GM18526 (cell line): ENCODE data around the gene UBD.

Source experiments
- POLR2A ChIP-seq: IDR thresholded peaks from 3 replicates; pipeline ENCODE4 v1.6.1; 2011; ENCODE audit not compliant: insufficient read length; ENCODE audit errors: extremely low read depth

The UBD gene

DNA sequence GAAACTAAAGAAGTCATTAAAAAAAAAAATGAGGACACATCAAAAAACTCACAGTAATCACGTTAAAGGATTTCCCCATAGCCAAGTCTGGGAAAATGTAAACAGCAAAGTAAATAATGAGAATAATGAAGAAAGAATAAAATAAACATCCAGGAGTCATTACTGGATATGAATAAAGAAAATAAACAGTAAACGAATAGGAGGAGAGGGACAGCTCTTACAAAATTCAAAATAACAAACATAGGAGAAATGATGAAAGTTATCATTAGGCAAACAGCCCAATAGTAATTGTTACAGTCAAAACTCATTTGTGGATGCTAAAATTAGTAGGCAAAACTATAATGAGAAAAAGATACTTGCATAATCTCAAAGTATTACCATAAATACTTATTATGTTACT lies 8.0 kb upstream of the UBD start:
- TF ChIP-seq POLR2A: no peak

DNA sequence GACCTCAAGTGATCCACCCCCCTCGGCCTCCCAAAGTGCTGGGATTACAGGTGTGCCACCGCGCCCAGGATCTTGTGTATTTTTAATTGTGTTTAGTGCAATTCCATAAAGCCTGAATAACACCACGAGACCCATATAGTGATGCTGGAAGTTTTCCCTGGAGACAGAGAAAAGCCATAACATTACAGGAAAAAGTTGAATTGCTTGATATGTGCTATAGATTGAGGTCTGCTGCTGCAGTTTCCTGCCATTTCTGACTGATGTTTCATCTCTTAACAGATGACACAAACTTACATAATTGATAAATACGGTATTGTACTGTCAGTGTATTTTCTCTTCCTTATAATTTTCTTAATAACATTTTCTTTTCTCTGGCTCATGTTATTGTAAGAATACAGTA lies 7.3 kb upstream of the UBD start:
- no peak for TF ChIP-seq POLR2A

DNA sequence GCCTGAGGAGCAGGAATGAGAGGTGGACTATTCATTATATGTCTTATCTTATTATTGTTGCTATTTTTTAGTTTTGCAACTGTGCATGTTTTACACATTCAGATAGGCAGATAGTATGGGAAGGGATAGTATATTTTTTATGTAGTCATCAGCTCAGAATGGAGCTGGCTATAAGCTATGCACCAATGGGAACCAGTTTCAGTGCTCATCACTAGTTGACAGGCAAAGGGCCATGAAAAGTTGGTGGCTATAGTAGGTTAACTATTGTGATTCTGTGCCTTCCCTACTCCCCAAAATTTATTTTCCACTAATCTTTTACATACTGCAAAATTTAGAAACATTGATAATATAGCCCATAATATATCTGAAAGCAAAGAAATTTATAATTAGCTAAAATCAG lies 5.3 kb upstream of the UBD start:
- no peak for TF ChIP-seq POLR2A

DNA sequence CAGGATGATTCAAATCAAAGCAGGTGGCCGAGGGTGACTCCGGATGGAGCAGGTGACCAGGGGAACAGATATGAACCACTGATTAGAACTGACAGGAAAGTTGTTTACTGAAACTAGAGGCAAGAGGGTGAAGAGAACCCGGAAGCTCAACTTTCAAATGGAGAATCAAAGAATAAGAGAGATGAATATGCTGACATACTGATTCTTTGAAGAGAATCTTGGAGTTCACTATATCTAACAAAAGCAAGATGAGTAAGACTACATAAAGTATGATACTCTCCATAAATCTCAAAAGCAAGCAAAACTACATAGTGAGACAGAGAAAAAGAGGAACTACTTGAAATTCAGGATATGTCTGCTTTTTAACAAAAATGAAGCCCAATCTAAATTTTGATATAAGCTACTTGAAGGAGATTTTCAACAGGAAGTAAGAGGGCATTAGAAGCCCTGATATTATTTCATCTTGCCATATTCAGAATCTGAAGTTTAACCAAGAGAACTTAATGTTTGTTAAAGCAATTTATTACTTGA lies 4.0 kb upstream of the UBD start:
- TF ChIP-seq POLR2A: no peak

DNA sequence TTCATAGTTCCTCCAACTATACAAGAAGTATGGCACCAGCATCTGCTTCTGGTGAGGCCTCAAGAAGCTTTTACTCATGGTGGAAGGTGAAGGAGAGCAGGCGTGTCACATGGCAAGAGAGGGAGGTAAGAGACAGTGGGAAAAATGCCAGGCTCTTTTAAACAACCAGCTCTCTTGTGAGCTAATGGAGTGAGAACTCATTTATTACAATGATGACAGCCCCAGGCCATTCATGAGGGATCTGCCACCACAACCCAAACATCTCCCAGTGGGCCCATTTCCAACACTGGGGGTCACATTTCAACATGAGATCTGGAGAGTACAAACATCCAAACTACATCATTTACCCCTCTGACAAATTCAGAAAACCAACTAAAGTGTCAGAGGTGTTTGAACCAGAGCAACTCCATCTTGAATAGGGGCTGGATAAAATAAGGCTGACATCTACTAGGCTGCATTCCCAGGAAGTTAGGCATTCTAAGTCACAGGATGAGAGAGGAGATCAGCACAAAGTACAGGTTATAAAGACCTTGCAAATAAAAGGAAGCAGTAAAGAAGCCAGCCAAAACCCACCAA lies 2.2 kb upstream of the UBD start:
- TF ChIP-seq POLR2A: no peak

DNA sequence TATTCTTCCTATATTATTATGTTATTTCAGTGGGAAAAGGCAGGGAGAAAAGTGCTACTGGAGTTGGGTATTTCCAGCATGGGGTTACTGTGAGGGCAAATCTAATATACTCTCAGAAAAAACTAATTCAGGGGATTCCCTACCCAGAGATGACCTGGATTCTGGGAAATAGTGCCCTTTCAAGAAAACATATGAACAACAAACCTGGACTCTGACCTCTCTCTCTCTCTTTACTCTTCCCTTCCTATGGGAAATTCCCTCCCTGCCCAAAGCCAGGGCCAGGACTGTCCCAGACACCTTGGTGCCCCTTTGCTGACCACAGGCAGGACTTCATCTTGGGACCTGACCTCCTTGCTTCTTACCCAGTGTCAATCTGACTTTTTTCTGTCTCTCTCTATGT lies 1.6 kb upstream of the UBD start:
- TF ChIP-seq POLR2A: no peak

DNA sequence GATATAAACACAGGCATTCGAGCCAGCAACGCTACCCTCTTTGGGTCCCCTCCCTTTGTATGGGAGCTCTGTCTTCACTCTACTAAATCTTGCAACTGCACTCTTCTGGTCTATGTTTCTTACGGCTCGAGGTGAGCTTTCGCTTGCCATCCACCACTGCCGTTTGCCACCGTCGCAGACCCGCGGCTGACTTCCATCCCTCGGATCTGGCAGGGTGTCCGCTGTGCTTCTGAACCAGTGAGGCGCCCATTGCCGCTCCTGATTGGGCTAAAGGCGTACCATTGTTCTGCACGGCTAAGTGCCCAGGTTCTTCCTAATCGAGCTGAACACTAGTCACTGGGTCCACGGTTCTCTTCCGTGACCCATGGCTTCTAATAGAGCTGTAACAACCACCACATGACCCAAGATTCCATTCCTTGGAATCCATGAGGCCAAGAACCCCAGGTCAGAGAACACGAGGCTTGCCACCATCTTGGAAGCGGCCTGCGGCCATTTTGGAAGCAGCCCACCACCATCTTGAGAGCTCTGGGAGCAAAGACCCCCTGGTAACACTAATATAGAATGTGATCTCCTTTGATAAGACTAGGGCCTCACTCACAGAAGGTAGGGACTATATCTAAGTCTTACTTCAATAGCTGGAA lies 973 bp downstream of the UBD start:
- no peak for TF ChIP-seq POLR2A

DNA sequence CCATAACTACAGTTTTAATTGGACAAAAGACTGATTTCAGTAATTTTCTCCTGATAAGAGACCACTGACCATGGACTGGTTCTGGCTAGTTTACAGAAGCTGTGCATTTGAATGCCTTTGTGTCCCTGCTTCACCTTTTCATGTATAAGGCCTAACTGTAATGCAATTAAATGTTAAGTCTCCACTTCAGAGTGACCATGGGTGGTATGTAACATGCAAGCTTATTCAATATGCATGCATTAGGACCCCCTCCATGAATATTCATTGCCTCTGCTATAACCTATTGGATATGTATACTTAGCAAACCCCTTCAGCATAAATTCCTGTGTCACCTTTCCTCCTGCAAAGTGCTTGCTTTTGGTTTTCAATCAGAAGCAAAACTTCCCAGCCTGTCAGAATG lies 2.2 kb downstream of the UBD start:
- no peak for TF ChIP-seq POLR2A

DNA sequence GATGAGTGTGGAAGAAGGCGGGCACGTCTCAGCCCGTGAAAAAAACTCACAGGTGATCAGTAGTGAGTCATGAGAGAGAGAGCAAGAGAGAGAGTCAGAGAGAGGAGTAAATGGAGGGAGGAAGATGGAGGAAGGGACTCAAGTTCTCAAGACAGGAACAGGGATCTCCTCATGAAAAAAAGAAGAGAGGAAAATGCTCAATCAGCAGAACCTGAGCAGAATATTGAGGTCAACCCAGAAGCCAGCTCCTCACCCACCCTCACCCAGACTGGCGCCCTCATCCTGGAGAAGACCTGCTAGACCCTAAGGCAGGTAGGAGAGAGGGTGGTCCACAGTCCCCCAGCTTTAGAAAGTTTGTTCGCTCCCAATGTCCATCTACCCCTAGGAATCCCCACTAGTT lies 4.8 kb downstream of the UBD start:
- no peak for TF ChIP-seq POLR2A

DNA sequence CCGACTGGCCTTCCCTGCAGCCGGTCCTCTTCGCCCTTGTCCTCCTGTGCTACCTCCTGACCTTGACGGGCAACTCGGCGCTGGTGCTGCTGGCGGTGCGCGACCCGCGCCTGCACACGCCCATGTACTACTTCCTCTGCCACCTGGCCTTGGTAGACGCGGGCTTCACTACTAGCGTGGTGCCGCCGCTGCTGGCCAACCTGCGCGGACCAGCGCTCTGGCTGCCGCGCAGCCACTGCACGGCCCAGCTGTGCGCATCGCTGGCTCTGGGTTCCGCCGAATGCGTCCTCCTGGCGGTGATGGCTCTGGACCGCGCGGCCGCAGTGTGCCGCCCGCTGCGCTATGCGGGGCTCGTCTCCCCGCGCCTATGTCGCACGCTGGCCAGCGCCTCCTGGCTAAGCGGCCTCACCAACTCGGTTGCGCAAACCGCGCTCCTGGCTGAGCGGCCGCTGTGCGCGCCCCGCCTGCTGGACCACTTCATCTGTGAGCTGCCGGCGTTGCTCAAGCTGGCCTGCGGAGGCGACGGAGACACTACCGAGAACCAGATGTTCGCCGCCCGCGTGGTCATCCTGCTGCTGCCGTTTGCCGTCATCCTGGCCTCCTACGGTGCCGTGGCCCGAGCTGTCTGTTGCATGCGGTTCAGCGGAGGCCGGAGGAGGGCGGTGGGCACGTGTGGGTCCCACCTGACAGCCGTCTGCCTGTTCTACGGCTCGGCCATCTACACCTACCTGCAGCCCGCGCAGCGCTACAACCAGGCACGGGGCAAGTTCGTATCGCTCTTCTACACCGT lies 6.1 kb downstream of the UBD start:
- peak; percentile 10 for TF ChIP-seq POLR2A

DNA sequence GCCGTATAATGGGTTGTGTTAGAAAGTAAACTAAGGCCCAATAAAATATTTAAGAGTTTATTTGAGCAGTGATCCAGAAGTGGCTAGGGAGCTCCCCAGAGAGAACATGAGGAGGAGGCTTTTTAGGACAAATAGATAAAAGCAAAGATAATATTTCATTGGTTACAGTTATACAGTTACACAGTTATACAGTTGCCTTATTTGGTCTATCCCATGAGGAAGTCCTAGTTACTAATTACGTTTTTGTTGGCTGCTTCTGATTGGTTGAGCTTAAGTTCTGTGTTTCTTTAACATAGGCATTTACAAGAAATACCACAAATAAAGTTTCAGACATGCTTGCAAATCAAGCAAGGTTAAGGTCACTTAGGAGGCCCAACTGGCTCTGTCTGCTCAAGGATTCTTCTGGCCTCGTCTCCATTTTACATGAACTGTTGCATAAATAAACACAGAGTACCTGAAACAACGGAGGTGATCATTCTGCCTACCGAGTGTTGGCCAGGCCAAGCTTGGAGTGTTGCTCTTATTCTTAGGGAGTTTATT lies 7.0 kb downstream of the UBD start:
- TF ChIP-seq POLR2A: no peak

DNA sequence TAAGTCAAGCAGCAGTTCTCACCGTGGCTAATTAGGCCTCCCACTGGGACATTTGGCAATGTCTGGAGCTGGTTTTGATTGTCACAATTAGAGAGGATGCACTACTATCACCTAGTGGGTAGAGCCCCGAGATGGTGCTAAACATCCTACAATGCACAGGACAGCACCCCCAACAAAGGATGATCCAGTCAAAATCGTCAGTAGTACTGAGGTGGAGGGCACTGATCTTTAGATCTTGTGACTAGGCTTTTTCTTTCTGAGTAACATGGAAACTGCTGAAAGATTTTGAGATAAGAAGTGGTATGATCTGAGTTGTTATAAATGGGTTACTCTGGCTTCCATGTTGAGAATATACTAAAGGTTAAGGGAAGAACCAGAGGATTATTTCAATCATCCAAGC lies 12.0 kb downstream of the UBD start:
- no peak for TF ChIP-seq POLR2A

DNA sequence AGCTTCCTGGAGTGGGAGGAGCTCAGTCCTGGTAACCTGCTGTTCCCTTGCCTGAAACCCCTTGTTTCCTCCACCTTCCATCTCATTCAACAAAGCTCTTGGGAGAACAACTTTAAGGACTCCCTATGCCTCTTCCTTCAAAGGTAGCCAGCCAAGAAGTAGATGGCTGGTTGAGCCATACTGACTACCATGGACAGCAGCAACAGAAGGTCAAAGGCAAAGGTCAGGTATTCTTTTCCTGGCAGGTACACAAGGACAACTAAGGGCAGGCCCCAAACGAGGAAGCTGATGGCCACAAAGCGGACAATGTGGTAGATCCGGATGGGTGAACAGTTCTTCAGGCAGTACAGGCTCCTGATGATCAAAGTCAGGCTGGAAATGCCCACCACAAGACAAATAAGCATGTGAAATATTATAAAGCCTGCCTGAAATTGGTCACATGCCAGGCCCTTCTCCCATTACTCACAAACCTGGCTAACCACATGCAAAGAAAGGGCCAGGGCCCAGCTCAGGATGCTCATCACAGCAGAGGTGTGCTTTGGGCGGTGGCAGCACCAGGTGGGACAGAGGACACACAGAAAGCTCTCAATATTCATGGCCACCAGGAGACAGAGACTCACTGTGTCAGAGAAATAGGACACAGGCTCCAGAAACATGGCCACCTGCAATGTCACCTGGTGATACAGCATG lies 21.7 kb downstream of the UBD start:
- no peak for TF ChIP-seq POLR2A

DNA sequence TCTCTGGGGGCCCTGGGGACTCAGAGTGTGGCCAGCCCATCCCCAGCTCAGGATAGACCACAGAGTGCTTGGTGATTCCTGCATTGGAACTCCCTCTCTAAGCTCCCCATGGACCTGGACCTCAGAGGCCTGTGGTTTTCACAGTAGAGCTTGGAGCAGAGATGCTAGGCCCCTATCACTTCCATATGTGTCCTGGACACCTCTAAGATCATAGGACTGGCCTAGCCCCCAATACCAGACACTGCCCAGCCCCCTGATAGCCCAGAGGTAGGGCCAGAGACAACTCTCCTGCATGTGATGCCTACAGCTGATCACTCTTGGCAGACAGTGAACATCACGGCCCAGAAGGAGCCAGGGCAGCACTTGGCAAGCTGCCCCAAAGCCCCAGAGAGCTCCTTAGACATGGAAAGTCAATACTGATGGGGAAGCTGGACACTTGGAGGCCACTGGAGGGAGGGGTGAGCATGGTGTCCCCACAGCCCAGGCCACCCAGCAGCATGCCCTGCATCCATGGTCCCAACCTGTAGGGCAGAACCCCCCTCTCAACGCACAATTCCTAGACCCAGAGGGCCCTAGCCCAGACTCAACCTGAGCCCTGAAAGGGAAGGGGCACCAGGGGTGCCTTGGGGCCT lies 27.1 kb downstream of the UBD start:
- TF ChIP-seq POLR2A: no peak

DNA sequence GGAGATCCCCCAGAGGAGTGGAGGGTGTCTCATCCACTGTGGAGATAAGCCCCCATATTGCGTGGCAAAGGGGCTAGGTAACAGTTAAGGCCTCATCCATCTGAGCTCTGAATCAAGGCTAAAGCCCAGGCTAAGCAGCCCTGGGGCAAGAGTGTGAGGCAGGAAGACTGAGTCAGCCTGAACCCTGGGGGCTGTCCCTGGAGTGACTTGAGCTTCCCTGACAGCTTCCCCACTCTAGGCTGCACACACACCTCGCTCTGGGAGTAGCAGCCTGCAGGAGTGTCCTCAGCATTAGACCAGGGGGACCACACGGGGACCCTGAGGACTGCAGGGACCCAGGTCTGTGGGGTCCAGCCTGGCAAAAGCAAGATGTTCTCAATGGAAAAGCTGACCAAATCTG lies 27.9 kb downstream of the UBD start:
- no peak for TF ChIP-seq POLR2A
